Urothelium cell line (cell line): ENCODE data around the gene USP47.

Experiments used
- DNase-seq: peaks from one replicate; pipeline ENCODE4 v3.0.0; 2011; ENCODE audit warnings: low spot score, mixed read lengths
- FAIRE-seq: peaks from 2 replicates; lab custom pipeline; 2011; peaks lifted over from hg19 to GRCh38; lab: Jason Lieb, UNC

Gene USP47, protein sequence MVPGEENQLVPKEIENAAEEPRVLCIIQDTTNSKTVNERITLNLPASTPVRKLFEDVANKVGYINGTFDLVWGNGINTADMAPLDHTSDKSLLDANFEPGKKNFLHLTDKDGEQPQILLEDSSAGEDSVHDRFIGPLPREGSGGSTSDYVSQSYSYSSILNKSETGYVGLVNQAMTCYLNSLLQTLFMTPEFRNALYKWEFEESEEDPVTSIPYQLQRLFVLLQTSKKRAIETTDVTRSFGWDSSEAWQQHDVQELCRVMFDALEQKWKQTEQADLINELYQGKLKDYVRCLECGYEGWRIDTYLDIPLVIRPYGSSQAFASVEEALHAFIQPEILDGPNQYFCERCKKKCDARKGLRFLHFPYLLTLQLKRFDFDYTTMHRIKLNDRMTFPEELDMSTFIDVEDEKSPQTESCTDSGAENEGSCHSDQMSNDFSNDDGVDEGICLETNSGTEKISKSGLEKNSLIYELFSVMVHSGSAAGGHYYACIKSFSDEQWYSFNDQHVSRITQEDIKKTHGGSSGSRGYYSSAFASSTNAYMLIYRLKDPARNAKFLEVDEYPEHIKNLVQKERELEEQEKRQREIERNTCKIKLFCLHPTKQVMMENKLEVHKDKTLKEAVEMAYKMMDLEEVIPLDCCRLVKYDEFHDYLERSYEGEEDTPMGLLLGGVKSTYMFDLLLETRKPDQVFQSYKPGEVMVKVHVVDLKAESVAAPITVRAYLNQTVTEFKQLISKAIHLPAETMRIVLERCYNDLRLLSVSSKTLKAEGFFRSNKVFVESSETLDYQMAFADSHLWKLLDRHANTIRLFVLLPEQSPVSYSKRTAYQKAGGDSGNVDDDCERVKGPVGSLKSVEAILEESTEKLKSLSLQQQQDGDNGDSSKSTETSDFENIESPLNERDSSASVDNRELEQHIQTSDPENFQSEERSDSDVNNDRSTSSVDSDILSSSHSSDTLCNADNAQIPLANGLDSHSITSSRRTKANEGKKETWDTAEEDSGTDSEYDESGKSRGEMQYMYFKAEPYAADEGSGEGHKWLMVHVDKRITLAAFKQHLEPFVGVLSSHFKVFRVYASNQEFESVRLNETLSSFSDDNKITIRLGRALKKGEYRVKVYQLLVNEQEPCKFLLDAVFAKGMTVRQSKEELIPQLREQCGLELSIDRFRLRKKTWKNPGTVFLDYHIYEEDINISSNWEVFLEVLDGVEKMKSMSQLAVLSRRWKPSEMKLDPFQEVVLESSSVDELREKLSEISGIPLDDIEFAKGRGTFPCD (N-terminal part only)

DNA sequence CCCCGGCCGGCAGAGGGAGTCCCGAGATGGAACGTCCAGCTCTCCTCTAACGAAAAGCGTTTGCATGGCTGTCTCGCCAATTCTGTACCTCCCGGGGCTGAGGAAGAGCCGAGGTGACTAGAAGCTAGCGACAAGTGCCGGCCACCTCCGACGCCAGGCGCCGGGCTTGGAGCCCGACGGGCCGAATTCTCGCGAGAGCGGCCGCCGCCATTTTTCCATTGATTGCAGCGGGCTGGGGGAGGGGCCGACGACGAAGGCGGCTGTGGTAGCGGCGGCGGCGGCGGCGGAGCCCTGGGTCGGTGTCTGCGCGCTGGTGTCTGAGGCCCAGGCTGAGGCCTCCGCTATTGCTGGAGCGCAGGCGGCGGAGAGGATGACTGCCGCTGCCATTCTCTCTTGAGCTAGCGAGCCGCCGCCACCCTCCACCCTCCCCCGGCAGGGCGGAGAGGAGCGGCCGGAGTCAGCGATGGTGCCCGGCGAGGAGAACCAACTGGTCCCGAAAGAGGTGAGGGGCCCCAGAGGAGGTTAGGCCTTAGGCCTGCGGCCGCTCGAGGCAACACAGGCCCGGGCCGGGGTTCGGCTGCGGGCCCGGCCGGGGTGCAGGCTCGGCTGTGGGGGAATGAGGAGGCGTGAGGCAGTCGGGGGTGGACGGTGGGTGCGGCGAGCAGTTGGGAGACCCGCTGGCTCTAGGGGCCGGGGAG is at the start of gene USP47:
USP47 (plus strand) TSS at position 250 of the 698 bp plus-strand sequence; CDS start at position 464, 214 bp downstream.
- FAIRE-seq (no peak), DNase-seq (peak; percentile 89)

DNA sequence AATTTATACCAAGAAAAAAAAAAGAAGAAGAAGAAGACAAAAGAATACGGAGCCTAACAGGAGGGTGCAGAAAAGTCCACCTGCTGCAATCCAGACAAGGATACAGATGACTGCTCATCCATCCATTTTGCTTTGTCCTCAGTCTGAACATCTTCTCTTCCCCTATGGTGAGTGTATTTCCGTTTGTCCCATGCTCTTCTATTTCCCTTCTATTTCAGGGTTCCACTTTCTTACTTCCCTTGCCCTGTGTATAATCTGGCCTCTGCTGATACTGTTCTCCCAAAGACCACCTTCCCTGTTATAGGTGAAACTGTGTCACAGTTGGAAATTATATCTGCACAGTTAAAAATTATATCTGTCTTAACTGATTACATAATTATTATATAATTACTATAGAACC is 48.7 kb upstream of the USP47 start:
- DNase-seq (no peak), FAIRE-seq (no peak)

DNA sequence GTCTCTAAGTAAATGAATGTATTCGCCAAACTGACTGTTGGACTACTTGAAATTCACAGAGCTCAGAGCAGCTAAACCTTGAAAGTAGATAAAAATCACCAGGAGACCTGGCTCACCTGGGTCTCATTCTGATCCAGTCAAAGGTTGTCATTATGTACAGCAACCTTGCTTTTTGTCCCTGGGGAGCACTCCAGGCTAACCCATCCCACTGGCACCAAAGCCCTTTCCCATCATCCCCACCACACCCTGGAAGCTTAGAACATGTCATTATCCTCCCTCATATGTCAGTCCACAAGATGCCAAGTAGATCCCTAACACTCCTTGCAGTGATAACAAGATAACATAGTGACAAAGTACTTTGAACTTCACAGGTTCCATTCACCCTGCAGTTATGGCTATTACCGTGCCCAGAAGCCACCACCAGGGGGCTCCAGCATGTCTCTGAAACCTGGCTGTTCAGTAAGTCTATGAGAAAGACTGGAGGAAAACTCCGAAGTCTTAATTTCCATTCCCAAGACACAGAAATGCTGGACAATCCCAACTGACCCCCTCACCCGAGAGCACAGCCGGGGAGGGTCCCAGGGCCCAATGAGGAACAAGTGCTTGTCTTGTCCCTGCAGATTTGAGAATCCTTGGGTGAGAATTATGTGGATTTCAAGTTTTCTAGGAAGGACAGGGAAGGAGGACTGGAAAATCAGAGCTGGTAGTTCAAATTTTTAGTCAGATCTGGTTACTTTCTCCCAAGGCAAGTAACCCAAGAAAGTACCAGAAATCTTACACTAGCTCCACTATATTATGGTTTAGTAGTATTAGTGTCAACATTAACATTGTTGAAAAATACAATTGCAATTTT is 43.0 kb upstream of the USP47 start:
- DNase-seq, result peak; percentile 78
- no peak for FAIRE-seq

DNA sequence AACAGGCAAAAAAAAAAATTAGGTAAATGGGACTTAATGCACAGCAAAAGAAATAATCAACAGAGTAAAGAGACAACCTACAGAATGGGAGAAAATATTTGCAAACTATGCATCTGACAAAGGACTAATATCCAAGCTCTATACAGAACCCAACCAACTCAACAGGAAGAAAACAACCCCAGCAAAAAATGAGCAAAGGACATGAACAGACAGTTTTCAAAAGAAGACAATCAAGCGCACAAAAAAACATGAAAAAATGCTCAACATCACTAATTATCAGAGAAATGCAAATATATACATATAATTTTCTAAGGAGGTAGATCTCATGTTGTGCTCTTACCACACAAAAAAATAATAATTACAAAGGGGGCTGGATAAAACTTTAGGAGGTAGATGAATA is 36.5 kb upstream of the USP47 start:
- no peak for DNase-seq
- FAIRE-seq, result no peak

DNA sequence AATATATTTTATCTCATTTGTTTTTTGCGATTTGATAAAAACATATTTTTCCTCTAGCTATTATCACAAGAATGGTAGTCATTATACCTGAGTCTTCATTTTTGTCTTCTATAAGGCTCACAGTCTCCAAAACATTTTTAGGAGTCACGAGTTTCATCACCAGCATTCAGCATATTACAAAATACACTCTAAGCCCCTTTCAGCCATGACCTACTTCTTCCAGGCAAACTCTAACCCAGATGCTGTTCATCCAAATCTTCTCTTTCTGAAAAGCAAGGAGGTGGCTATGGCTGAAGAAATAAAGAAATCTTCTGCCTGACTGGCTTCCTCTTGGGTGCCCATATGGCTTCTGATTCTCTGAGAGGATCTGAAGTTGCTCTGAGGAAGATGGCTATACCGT is 35.7 kb upstream of the USP47 start:
- FAIRE-seq, result no peak
- no peak for DNase-seq

DNA sequence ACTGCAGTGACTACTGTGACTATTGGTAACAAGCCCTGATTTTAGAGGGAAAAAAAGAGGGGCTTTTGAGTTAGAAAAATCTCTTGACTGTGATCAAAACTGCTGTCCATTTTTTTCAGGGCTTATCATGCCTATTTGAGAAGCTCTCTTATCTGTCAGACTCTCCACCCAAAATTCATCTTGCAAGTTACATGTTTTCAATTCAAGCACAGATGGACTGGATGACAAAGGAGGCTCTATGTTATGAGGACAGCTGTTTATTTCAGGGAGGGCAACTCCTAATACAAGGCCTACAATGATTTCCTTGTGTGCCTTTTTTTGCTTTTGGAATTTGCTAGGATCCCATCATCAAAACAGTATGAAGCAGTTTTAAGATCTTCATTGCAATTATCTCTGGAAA is 35.2 kb upstream of the USP47 start:
- DNase-seq, result no peak
- no peak for FAIRE-seq

DNA sequence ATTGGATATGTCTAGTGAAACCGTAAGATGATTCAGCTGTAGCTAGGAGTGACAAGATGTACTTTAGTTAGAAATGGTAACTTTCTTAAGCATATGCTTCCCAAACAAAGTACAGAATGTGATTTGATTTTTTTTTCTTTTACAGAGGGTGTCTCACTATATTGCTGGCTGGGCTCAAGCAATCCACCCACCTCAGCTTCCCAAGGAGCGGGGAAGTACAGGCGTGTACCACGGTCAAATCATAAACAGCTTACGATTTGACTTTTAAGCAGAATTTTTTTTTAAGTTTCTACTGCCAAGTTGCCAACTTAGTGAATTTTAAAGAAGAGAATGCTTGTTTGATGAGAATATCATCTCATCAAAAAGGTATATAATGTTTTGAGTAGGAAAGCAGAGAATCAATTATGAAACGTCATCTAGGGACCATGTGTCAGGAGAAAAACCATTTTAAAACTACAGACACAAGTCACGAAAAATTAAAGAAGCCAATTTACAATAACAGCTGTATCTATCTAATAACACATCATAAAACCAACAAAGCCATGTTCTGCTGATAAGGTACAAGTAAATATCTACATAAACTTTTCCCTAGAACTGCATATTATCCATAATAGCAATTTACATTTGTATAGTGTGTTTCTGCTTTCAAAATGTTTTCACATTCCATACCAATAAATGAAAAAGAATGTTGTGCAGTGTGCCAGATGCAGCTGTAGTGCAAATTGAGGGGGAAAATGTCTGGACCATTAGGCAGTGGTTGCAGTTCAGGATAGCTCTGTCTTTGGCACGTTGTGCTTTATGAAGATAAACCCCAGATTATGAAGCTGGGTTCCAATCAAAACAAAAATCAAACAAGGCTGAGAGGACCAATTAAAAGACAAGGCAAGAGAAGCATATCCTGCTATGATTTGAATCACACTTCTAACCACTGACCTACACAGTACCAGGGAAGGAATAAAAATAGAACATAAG is 33.7 kb upstream of the USP47 start:
- no peak for FAIRE-seq
- DNase-seq, result no peak

DNA sequence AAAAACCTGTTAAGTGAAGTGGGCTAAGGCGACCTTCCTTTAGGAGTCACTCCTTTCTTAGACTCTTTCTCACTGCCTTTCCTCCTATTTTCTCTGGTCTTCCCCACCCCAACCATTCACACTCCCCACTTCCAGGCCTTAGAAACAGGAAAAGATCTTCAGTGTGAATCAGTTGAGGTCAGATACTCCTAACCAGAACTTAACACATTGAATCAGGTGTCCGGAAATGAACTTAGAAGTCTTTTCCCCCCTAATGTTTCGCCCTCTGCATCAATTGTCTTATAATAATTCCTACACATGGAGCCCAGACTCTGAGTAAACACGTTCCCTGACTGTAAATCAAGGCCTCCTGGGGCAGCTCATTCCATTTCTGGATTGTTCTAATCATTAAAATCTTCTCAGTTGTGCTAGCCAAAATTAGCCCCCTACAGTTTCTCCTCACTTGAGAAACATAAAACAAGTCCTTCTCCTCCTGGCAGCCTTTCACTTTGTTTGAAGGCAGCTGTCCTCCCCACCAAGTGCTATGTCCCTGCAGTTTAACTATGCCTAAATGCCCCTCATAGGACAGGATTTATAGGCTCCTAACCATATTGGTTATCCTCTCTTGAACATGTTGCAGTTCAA is 32.7 kb upstream of the USP47 start:
- no peak for DNase-seq
- FAIRE-seq, result no peak

DNA sequence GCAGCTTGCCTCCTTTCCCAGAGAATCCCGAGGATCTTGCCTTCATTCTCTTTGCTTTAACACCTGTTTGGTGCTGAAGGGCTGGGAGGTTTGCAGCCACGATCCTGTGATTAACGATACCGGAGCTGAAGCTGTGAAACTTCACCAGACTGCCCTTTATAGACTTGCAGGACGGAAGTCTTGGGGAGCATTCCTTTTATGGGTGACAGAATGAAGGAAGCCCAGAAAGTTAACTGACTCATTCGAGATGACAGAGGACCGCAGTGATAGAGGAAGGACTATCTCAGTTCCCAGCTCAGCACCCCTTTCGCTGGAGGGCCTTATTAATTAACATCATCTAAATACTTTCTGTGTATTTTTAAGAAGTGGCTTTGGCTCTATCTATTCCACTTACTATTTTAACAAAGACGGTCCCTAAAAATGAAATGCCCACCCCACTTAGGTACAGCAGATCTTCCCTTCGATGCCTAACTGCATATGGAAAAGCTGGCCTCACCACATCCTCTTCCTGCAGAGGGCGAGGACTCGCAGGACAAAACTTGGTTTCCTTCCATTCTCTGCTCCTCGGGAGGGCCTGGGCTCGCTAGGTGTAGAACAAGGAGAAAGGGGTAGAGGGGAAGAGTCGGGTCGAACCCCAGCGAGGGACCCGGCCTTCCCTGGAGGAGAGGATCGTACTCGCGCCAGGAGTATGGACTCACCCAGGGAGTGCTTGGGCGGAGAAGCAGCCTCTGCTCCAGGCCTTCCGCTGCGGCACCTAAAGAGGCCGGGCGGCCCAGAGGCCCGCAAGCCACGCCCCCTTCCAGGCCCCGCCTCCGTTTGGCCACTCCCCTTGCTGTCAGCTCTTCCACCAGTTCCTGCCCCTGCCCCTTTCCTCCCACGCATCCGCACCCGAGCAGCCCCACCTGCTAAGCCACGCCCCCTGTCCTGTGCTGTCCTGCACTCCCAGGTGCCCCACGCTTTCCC is 30.7 kb upstream of the USP47 start:
- no peak for DNase-seq
- FAIRE-seq, result no peak

DNA sequence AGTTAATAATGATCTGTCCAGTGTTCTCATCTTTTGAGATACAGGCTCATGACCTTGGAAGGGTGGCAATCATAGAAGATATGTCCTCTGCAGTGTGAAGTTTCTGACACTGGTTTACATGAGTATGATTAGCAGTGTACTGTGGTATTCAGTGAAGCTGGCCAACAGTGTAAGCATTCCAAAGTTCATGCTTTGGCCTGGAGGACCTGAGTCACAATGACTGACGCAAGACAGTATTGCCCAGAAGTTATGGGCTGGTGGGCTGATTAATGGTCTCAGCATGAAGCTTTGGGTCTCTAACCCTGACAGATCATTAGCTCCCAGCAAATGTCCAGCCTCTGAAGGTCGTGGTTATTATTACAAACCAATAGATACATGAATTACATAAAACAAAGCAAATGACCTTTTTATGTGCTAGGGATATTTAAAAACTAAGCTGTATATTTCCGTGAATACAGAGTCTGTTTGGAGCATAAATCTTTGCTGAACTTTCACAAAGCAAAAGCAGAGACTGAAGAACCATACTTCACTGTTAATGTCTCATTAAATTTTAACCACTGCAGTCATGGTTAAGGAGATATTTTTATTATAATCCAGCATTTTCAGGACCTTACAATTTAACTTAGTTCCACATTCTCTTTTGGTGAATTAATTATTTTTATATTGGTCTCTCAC is 28.3 kb upstream of the USP47 start:
- peak; percentile 27 for DNase-seq
- FAIRE-seq, result no peak

DNA sequence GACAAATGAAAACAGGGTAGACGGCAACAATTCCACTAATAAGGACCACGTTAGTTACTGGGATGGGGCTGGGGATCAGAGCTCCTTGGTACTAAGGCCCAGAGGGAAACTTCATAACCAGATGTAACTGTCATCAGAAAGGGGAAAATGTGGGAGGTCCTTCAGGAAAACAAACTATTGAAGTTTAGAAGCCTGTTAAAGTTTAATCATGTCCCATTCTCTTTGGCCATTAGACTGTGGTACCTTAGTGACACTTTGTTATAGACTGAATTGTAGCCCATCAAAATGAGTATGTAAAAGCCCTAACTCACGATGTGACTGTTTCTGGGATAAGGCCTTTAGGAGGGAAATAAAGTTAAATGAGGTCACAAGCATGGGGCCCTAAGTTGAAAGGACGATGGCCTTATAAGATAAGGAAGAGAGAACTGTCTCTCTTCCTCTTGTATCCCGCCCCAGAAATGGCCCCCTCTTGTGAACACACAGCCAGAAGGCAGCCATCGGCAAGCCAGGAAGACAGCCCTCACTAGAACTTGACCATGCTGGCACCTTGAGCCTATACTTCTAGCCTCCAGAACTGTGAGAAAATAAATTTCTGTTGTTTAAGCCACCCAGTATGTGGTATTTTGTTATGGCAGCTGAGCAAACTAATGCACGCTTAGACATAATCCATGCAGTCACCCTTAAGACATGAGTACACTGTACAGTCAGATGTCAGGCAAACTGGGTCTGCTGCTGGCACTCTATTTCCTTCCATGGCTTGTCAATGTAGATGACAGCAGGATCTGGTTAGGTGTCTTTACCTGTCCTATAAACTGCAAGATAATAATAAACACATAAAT is 26.9 kb upstream of the USP47 start:
- no peak for DNase-seq
- no peak for FAIRE-seq

DNA sequence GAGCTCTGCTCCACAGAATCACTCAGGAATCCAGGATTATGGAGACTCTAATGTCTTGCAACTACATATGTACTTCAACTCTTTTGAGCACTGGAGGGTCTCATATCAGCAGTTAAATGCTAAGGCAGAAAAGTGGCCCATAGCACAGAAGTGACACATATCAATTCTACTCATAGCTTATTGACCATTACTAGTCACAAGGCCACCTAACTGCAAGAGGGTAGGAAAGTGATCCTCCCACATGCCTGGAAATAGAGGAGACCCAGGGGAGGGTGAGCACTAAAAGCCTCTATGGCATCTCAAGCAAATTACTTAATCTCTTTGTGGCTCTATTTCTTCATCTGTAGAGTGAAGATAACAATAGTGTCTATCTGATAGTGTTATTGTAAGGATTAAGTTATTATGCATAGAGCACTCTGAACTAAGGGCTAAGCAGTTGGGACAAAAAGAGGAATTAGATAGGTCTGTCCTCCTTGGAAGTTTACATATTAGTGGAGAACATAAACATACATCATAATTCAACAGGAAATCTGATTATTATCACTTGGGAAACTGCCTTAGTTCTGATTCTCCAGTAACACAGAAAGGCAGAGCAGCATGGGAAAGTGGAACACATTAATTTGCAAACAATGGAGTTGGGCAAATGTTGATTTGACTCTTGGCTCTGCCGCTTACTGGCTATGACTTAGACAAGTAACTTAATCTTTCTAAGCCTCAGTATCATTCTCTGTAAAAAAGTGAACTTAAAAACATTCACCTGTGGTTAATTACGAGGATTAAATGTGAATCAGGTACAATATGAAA is 25.1 kb upstream of the USP47 start:
- FAIRE-seq (no peak), DNase-seq (no peak)

DNA sequence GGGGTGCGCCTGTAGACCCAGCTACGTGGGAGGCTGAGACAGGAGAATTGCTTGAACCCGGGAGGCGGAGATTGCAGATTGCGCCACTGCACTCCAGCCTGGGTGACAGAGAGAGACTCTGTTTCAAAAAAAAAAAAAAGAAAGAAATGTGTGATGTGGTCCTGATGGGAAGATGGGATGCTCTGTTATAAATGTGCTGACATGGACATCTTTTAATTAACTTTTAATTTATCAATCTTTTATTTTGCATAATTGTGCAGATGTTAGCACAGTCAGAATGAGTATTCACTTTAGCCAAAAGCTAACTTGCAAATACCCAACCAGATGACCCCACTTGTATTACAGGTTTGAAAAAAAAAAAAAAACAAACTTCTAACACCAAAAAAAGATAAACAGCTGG is 23.8 kb upstream of the USP47 start:
- DNase-seq, result no peak
- no peak for FAIRE-seq

DNA sequence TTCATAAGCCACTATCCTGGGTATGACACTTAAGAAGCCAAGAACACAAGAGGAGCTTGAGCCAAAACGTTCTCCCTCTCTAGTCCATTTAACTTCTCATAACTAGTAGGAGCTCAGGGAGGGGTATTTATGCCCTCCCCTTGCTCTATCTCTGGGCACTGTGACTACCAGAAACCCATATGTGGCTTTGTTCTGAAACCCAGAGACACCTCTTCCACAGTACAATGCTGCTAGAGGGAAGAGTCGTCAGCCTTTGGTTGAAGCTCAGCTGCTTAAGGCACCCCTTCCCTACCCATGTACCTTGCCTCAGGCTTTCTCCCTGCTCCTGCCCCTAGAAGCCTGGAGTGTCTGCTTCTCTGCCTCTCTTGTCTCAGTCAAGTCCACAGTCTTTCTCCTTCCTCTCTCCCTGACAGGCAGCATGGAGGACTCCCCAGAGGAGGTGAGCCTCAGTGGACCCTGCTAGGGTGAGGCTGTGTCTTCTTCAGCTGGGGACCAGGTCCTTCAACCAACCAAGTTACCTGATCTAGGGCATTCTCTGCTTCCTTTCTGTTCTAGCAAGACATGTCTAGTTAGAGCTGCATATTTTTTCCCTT is 23.1 kb upstream of the USP47 start:
- DNase-seq, result no peak
- no peak for FAIRE-seq
